Right lobe of liver (tissue), 6 donors: Measurements from ENCODE around the gene MEOX1. TPM values are rescaled to one million over a fixed set of nuclear protein-coding genes. Genes with fewer than 3 reads are reported as not detected.

ENCODE experiments used
- ATAC-seq, 4 donors: fragments of 200-7000 bp; cut with Tn5 transposase; one replicate each; pipeline ENCODE4 v1.9.1; 2020; ENCODE audit warnings: mild to moderate bottlenecking in 4 of 4, moderate library complexity in 4 of 4
- DNase-seq, 3 donors: peaks; one replicate each; pipeline ENCODE4 v3.0.0-alpha.2; 2020
- H3K27ac ChIP-seq, 3 donors: fragments of 200-600 bp; one replicate each; pipeline ENCODE4 v1.8.0; 2022
- H3K27me3 ChIP-seq, 2 donors: fragments of 200-600 bp; one replicate each; pipeline ENCODE4 v1.8.0; 2022
- H3K36me3 ChIP-seq, 4 donors: fragments of 200-600 bp; sonication (generic) in 1 of 4; one replicate each; pipeline versions ENCODE4 v1.5.1 to v1.8.0; 2017 to 2022; ENCODE audit warnings: control low read depth in 1 of 4
- H3K4me1 ChIP-seq, 4 donors: fragments of 200-600 bp; sonication (generic) in 1 of 4; one replicate each; pipeline versions ENCODE4 v1.5.1 to v1.8.0; 2017 to 2022; ENCODE audit warnings: control low read depth in 1 of 4
- H3K4me3 ChIP-seq, 3 donors: fragments of 200-600 bp; one replicate each; pipeline ENCODE4 v1.8.0; 2022
- H3K9me3 ChIP-seq, 4 donors: fragments of 200-600 bp; sonication (generic) in 1 of 4; one replicate each; pipeline versions ENCODE4 v1.5.1 to v1.8.0; 2017 to 2022; ENCODE audit warnings: control low read depth in 1 of 4
- CTCF ChIP-seq, 4 donors: fragments of 200-600 bp in 3 of 4; fragments of 450-650 bp in 1 of 4; IDR thresholded peaks; one replicate each; pipeline versions ENCODE4 v1.5.1 to v1.8.0; 2016 to 2022; ENCODE audit warnings: antibody characterized with exemption in 4 of 4, mild to moderate bottlenecking in 2 of 4
- POLR2A ChIP-seq: fragments of 450-650 bp; IDR thresholded peaks from one replicate; pipeline ENCODE4 v1.6.1; 2017; ENCODE audit warnings: antibody characterized with exemption, mild to moderate bottlenecking
- WGBS: methylation state at CpG from one replicate; pipeline ENCODE4 v1.1.6; 2018; ENCODE audit warnings: low coverage, low lambda C conversion rate; ENCODE audit not compliant: insufficient coverage; ENCODE audit errors: missing lambda C conversion rate; 5-methylcytosine and 5-hydroxymethylcytosine counted together
- intact Hi-C, 2 donors: fragments of 100-400 bp; cut with DNase I; formaldehyde crosslinking; loops; one replicate each; pipeline versions ENCODE4 v1.11.2 to v1.14.1; 2022
- total RNA-seq, 6 experiments: library from RNA; depleted of rRNA in 2 of 6; stranded (reverse); fragments of >200 nt in 2 of 6; fragmentation: NEBNext Ultra II Directional in 3 of 6; extraction: Animal tissue kit (Norgen Biotek cat#: 25700) in 3 of 6; gene quantifications; one replicate each; pipeline versions ENCODE4 v1.1.0 to v1.2.4, GENCODE V29; 2016 to 2023
- donor health status: DM: no; HTN: yes; CAD: no.
- donor health status: DM: no; HTN: no; CAD: no.
- donor health status: DM: no; HTN: no; CAD: no.
- donor health status: DM: no; HTN: yes; CAD: no.
- donor health status: DM: no; HTN: yes; CAD: no.

Gene MEOX1
- total RNA-seq, 6 experiments from 2014 or later, result 0.11 TPM; not detected in 5

GRCh38 chr17:43599835-43600234 is 61.9 kb downstream of the MEOX1 start:
- H3K27me3 ChIP-seq, result no peaks in the 10 kb centered on the region
- no peaks in the 10 kb centered on the region for H3K4me1 ChIP-seq
- 92% methylated on average over 2 of the region's 3 CpGs for WGBS
- no peak for DNase-seq
- no peak for TF ChIP-seq POLR2A
- TF ChIP-seq CTCF (IDR thresholded peaks at IDR 0.05), result no peak
- no peaks in the 10 kb centered on the region for H3K9me3 ChIP-seq
- H3K36me3 ChIP-seq, result no peaks in the 10 kb centered on the region
- no peak overlapping the region for H3K4me3 ChIP-seq
- H3K27ac ChIP-seq, result no peak overlapping the region
- intact Hi-C loops, result no loop called here
- ATAC-seq, result no peak

- Histone ChIP-seq H3K4me1 (no peaks in the 10 kb centered on the region), H3K27ac (no peak overlapping the region), H3K9me3 (no peaks in the 10 kb centered on the region), H3K27me3 (no peaks in the 10 kb centered on the region), H3K4me3 (no peak overlapping the region), H3K36me3 (no peaks in the 10 kb centered on the region)
- TF ChIP-seq POLR2A, result no peak
- no peak for TF ChIP-seq CTCF (IDR thresholded peaks at IDR 0.05)
- WGBS, result 73% methylated on average over 5 of the region's 5 CpGs
- ATAC-seq, result no peak
- intact Hi-C loops, result no loop called here
- DNase-seq, result no peak
These were observed 62.7 kb downstream of the MEOX1 start for GRCh38 chr17:43599046-43599395.

- 51% methylated on average over 3 of the region's 4 CpGs for WGBS
- H3K4me1 ChIP-seq, result no peaks in the 10 kb centered on the region
- no peaks in the 10 kb centered on the region for H3K36me3 ChIP-seq
- intact Hi-C loops, result no loop called here
- no peaks in the 10 kb centered on the region for H3K9me3 ChIP-seq
- no peak overlapping the region for H3K27ac ChIP-seq
- no peak for DNase-seq
- H3K27me3 ChIP-seq, result no peaks in the 10 kb centered on the region
- TF ChIP-seq CTCF (IDR thresholded peaks at IDR 0.05), result no peak
- no peak for TF ChIP-seq POLR2A
- ATAC-seq, result peak in 1 of 4 donors; percentile 26
- H3K4me3 ChIP-seq, result no peak overlapping the region
These were observed 63.2 kb downstream of the MEOX1 start for GRCh38 chr17:43598357-43599045.

- no peaks in the 10 kb centered on the region for H3K4me1 ChIP-seq
- H3K36me3 ChIP-seq, result no peaks in the 10 kb centered on the region
- H3K9me3 ChIP-seq, result no peaks in the 10 kb centered on the region
- 87% methylated on average over 11 of the region's 11 CpGs for WGBS
- TF ChIP-seq CTCF (IDR thresholded peaks at IDR 0.05) (no peak), POLR2A (no peak)
- intact Hi-C loops, result no loop called here
- no peak for DNase-seq
- H3K27me3 ChIP-seq, result no peaks in the 10 kb centered on the region
- no peak overlapping the region for H3K27ac ChIP-seq
- no peak overlapping the region for H3K4me3 ChIP-seq
- ATAC-seq, result no peak
These were observed 63.9 kb downstream of the MEOX1 start for GRCh38 chr17:43597624-43598356.
